ENCODE data around the gene KRT86.
"Not testable (repeated sequence)": the region's sequence is repeated elsewhere in the genome, so short reads cannot be mapped to it uniquely, and the experiment has no call there.

The KRT86 gene

GRCh38 chr12:52270541-52271070 is 3.8 kb upstream of the KRT86 start:
- no peak for DNase-seq

- DNase-seq = no peak
Measured at GRCh38 chr12:52271158-52271557, 3.3 kb upstream of the KRT86 start.

- DNase-seq = no peak
Measured at GRCh38 chr12:52275686-52276085, 1.2 kb downstream of the KRT86 start.

- DNase-seq = no peak
Measured at GRCh38 chr12:52277486-52278245, 3.2 kb downstream of the KRT86 start.

GRCh38 chr12:52278575-52279421 is 4.4 kb downstream of the KRT86 start:
- peak; percentile 37 for DNase-seq

GRCh38 chr12:52279422-52280318 is 5.2 kb downstream of the KRT86 start:
- DNase-seq = no peak

GRCh38 chr12:52280319-52280795 is 5.9 kb downstream of the KRT86 start:
- no peak for DNase-seq

- no peak for DNase-seq
Measured at GRCh38 chr12:52280796-52281560, 6.5 kb downstream of the KRT86 start.

GRCh38 chr12:52284562-52285171 is 10.2 kb downstream of the KRT86 start:
- no peak for DNase-seq

- no peak for DNase-seq
Measured at GRCh38 chr12:52285172-52285745, 10.8 kb downstream of the KRT86 start.

GRCh38 chr12:52285851-52286530 is 11.5 kb downstream of the KRT86 start:
- no peak for DNase-seq

GRCh38 chr12:52286857-52287785 is 12.7 kb downstream of the KRT86 start:
- DNase-seq = not testable (repeated sequence)

- DNase-seq = peak; percentile 57
Measured at GRCh38 chr12:52287816-52288805, 13.7 kb downstream of the KRT86 start.

GRCh38 chr12:52290483-52291134 is 16.2 kb downstream of the KRT86 start:
- not testable (repeated sequence) for DNase-seq

GRCh38 chr12:52291267-52291935 is 17.0 kb downstream of the KRT86 start, which contains the start of gene KRT81:
KRT81 (minus strand) TSS chr12:52291534; CDS start chr12:52291465, 69 bp downstream.
- DNase-seq = no peak

- no peak for DNase-seq
Measured at GRCh38 chr12:52293926-52294325, 19.5 kb downstream of the KRT86 start.

- no peak for DNase-seq
Measured at GRCh38 chr12:52294803-52295202, 20.4 kb downstream of the KRT86 start.

All from NK-92 treated with Interleukin-12 subunit alpha and Interleukin-12 subunit beta, amount 100 ng/mL, for 24 hours (cell line).